ENCODE results near the gene UBR3. TPM values are rescaled to one million over a fixed set of nuclear protein-coding genes. Genes with fewer than 3 reads are reported as not detected.
"Not testable (repeated sequence)": the region's sequence is repeated elsewhere in the genome, so short reads cannot be mapped to it uniquely, and the experiment has no call there.

UBR3 gene
- total RNA-seq, 1 donor from 2014 or later: 35.6 TPM

GRCh38 chr2:170122883-170123547 lies 295.8 kb downstream of the UBR3 start:
- H3K27ac Mint-ChIP-seq: no peak overlapping the region
- TF ChIP-seq CTCF (IDR thresholded peaks at IDR 0.05): no peak
- DNase-seq: no peak
- H3K27me3 Mint-ChIP-seq: peaks cover 13% of the 10 kb centered on the region
- POLR2A ChIA-PET: no interaction called here
- H3K9me3 Mint-ChIP-seq: peaks cover 6% of the 10 kb centered on the region
- CTCF ChIA-PET: no interaction called here
- H3K4me1 Mint-ChIP-seq: no peaks in the 10 kb centered on the region
- no peak overlapping the region for H3K4me3 Mint-ChIP-seq
- intact Hi-C loops (cut with micrococcal nuclease): no loop called here
- no peaks in the 10 kb centered on the region for H3K36me3 Mint-ChIP-seq (ENCODE audit: low read depth)
- ATAC-seq (ENCODE audit: low read depth): no peak

GRCh38 chr2:170123593-170123992 lies 296.3 kb downstream of the UBR3 start:
- Mint-ChIP-seq H3K9me3 (peaks cover 6% of the 10 kb centered on the region), H3K27ac (no peak overlapping the region), H3K4me1 (no peaks in the 10 kb centered on the region), H3K27me3 (peaks cover 15% of the 10 kb centered on the region), H3K4me3 (no peak overlapping the region), H3K36me3 (ENCODE audit: low read depth) (no peaks in the 10 kb centered on the region)
- CTCF ChIA-PET: no interaction called here
- POLR2A ChIA-PET: no interaction called here
- ATAC-seq (ENCODE audit: low read depth): no peak
- intact Hi-C loops (cut with micrococcal nuclease): no loop called here
- DNase-seq: no peak
- TF ChIP-seq CTCF (IDR thresholded peaks at IDR 0.05): no peak

GRCh38 chr2:170126138-170126728 lies 299.0 kb downstream of the UBR3 start:
- CTCF ChIA-PET; intact Hi-C loops (cut with micrococcal nuclease); H3K36me3 Mint-ChIP-seq (ENCODE audit: low read depth): not testable (repeated sequence)

More at GRCh38 chr2:170126138-170126728, 299.0 kb downstream of the UBR3 start:
- H3K4me1 Mint-ChIP-seq; POLR2A ChIA-PET; ATAC-seq (ENCODE audit: low read depth); H3K9me3 Mint-ChIP-seq; H3K4me3 Mint-ChIP-seq; DNase-seq; H3K27ac Mint-ChIP-seq: not testable (repeated sequence)
- H3K27me3 Mint-ChIP-seq: peaks cover 15% of the 10 kb centered on the region

Other genes starting within 250 kb of the UBR3 start
- 68.0 and 69.8 TPM in 2 replicates for gene PPIG, start 243.1 kb upstream of the UBR3 start, total RNA-seq
- not detected in 2 replicates for gene CFAP210, start 133.0 kb upstream of the UBR3 start, total RNA-seq
- 3.2 and 6.3 TPM in 2 replicates for gene PHOSPHO2, start 133.0 kb upstream of the UBR3 start, total RNA-seq
- 2.1 and 2.6 TPM in 2 replicates for gene KLHL23, start 93.6 kb upstream of the UBR3 start, total RNA-seq
- gene SSB, start 28.6 kb upstream of the UBR3 start, total RNA-seq: 94.7 and 100 TPM in 2 replicates
- 48.3 and 51.1 TPM in 2 replicates for gene METTL5, start 2.5 kb upstream of the UBR3 start, total RNA-seq

Measured in activated B cell treated with CpG ODN at 0.5 μM for 24 hours (primary cell).